ENCODE data around the gene SORT1.

The SORT1 gene

DNA sequence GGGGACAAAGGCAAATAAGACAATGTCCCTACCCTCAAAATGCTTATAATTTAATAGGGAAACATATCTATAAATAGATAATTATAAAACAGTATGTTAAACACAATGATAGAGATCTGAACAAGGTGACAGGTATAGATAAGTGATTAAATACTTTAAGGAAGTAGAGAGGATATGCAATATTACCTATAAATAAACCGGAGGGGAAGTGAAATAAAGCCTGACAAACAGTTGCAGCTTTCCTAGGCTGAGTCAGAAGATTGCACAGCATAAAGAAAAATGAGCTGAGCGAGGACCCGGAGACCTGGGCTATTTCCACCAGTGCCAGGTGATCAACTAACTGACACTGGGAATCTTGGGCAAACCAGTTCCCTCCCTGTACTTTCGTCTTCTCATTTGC lies 103.2 kb downstream of the SORT1 start:
- no peak for TF ChIP-seq EZH2phosphoT487 (conservative IDR thresholded peaks at IDR 0.05; ENCODE audit: low read length)
- TF ChIP-seq, protein P1, sequence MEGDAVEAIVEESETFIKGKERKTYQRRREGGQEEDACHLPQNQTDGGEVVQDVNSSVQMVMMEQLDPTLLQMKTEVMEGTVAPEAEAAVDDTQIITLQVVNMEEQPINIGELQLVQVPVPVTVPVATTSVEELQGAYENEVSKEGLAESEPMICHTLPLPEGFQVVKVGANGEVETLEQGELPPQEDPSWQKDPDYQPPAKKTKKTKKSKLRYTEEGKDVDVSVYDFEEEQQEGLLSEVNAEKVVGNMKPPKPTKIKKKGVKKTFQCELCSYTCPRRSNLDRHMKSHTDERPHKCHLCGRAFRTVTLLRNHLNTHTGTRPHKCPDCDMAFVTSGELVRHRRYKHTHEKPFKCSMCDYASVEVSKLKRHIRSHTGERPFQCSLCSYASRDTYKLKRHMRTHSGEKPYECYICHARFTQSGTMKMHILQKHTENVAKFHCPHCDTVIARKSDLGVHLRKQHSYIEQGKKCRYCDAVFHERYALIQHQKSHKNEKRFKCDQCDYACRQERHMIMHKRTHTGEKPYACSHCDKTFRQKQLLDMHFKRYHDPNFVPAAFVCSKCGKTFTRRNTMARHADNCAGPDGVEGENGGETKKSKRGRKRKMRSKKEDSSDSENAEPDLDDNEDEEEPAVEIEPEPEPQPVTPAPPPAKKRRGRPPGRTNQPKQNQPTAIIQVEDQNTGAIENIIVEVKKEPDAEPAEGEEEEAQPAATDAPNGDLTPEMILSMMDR (IDR thresholded peaks at IDR 0.05; ENCODE audit: insufficient read depth, low read length, poor library complexity, severe bottlenecking): no peak
- H3K4me2 ChIP-seq (ENCODE audit: low read depth, low read length, poor library complexity, severe bottlenecking): no peak overlapping the region
- H3K27ac ChIP-seq (ENCODE audit: low read depth, low read length): no peak overlapping the region
- no peaks in the 10 kb centered on the region for H3K79me2 ChIP-seq (ENCODE audit: insufficient read depth, low read length)
- H4K20me1 ChIP-seq (ENCODE audit: low read depth, low read length): no peaks in the 10 kb centered on the region
- no peaks in the 10 kb centered on the region for H3K27me3 ChIP-seq (ENCODE audit: low read length)
- H3K9me2 ChIP-seq (replicated peaks; ENCODE audit: insufficient read depth, low read length): no peaks in the 10 kb centered on the region
- no peaks in the 10 kb centered on the region for H3K36me3 ChIP-seq (ENCODE audit: low read length)
- H3K9ac ChIP-seq (ENCODE audit: low read length): no peak overlapping the region
- H2AFZ ChIP-seq (ENCODE audit: low read depth, low read length, severe bottlenecking): no peak overlapping the region
- H3K4me3 ChIP-seq (ENCODE audit: insufficient read depth, low read length, poor library complexity, severe bottlenecking): no peak overlapping the region
- no peaks in the 10 kb centered on the region for H3K9me3 ChIP-seq (ENCODE audit: insufficient read depth, low read length)
- no peaks in the 10 kb centered on the region for H3F3A ChIP-seq (ENCODE audit: insufficient read depth)

DNA sequence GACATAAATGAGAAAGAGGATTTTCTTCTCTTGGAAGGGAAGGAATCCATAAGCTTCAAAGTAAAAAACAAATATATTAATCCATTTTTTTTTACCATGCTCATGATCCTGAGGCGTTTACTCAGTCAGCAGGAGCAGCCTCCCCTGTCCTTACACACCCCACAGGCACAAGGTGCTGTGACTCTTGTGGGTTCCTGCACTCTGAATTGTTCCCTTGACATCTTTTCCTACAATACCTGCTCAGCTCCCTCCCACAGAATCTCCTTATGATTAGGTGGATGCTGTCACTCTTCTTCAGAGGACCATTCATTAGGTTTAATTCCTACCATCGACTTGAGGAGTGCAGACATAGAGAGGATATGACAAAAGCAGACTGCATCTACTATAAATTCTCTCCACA lies 104.7 kb downstream of the SORT1 start:
- Histone ChIP-seq H4K20me1 (ENCODE audit: low read depth, low read length) (no peaks in the 10 kb centered on the region), H3K9ac (ENCODE audit: low read length) (no peak overlapping the region), H3K79me2 (ENCODE audit: insufficient read depth, low read length) (no peaks in the 10 kb centered on the region), H3K27ac (ENCODE audit: low read depth, low read length) (no peak overlapping the region), H3K27me3 (ENCODE audit: low read length) (no peaks in the 10 kb centered on the region), H3K36me3 (ENCODE audit: low read length) (no peaks in the 10 kb centered on the region), H3K9me2 (replicated peaks; ENCODE audit: insufficient read depth, low read length) (no peaks in the 10 kb centered on the region), H3K9me3 (ENCODE audit: insufficient read depth, low read length) (no peaks in the 10 kb centered on the region), H3K4me3 (ENCODE audit: insufficient read depth, low read length, poor library complexity, severe bottlenecking) (no peak overlapping the region), H3K4me2 (ENCODE audit: low read depth, low read length, poor library complexity, severe bottlenecking) (no peak overlapping the region), H3F3A (ENCODE audit: insufficient read depth) (no peaks in the 10 kb centered on the region), H2AFZ (ENCODE audit: low read depth, low read length, severe bottlenecking) (no peak overlapping the region)
- TF ChIP-seq, protein P1 (IDR thresholded peaks at IDR 0.05; ENCODE audit: insufficient read depth, low read length, poor library complexity, severe bottlenecking): no peak
- no peak for TF ChIP-seq EZH2phosphoT487 (conservative IDR thresholded peaks at IDR 0.05; ENCODE audit: low read length)

DNA sequence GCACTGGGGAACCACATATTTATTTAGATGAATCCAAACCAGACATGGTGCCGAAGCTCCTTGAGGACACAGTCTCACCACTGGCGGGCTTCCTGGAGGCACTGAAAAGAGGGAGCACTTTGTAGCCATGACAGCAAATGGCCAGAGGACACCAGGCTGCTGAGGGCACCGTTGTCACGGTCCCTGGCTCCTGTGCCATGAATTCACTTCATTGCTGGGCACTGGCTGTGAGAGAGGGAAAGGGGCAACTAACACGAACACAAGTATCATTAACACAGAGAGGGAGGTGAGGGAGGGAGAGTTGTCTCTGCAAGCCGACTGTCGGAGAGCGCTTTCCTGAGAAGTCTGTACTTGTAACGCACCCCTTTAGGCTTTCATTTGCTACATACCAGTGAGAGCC lies 105.4 kb downstream of the SORT1 start:
- TF ChIP-seq, protein P1 (IDR thresholded peaks at IDR 0.05; ENCODE audit: insufficient read depth, low read length, poor library complexity, severe bottlenecking): no peak
- TF ChIP-seq EZH2phosphoT487 (conservative IDR thresholded peaks at IDR 0.05; ENCODE audit: low read length): no peak
- no peak overlapping the region for H2AFZ ChIP-seq (ENCODE audit: low read depth, low read length, severe bottlenecking)
- H3K4me2 ChIP-seq (ENCODE audit: low read depth, low read length, poor library complexity, severe bottlenecking): no peak overlapping the region
- no peaks in the 10 kb centered on the region for H3F3A ChIP-seq (ENCODE audit: insufficient read depth)
- H3K9ac ChIP-seq (ENCODE audit: low read length): no peak overlapping the region
- no peak overlapping the region for H3K27ac ChIP-seq (ENCODE audit: low read depth, low read length)
- no peaks in the 10 kb centered on the region for H3K9me2 ChIP-seq (replicated peaks; ENCODE audit: insufficient read depth, low read length)
- H3K79me2 ChIP-seq (ENCODE audit: insufficient read depth, low read length): no peaks in the 10 kb centered on the region
- H3K9me3 ChIP-seq (ENCODE audit: insufficient read depth, low read length): no peaks in the 10 kb centered on the region
- no peak overlapping the region for H3K4me3 ChIP-seq (ENCODE audit: insufficient read depth, low read length, poor library complexity, severe bottlenecking)
- H3K36me3 ChIP-seq (ENCODE audit: low read length): no peaks in the 10 kb centered on the region
- no peaks in the 10 kb centered on the region for H4K20me1 ChIP-seq (ENCODE audit: low read depth, low read length)
- H3K27me3 ChIP-seq (ENCODE audit: low read length): no peaks in the 10 kb centered on the region

Data from SU-DHL-6 (cell line).